HCT116 (cell line): ENCODE results near the gene CNTNAP2. TPM values are rescaled to one million over a fixed set of nuclear protein-coding genes. Genes with fewer than 3 reads are reported as not detected.

Experiments
- ATAC-seq: fragments of 200-7000 bp; cut with Tn5 transposase; 2 replicates; pipeline ENCODE4 v1.9.1; 2020; ENCODE audit warnings: mild to moderate bottlenecking, moderate library complexity
- BruUV-seq: library from RNA; stranded (reverse); fragments of 400-500 nt; replicated peaks from 2 replicates; lab custom pipeline; 2021; lab: Mats Ljungman, UMichigan
- CTCF ChIA-PET: fragments of 300-600 bp; sonication (Branson Sonifier 250); formaldehyde crosslinking; loops from one replicate; lab custom pipeline; 2021; ENCODE audit warnings: antibody characterized with exemption; lab: Charles Lee
- POLR2A ChIA-PET: fragments of 300-600, 350-600 bp; sonication (Branson Sonifier 250); formaldehyde crosslinking; loops from one replicate; lab custom pipeline; 2021; ENCODE audit warnings: antibody characterized with exemption; lab: Charles Lee
- RAD21 ChIA-PET, 2 experiments: fragments of 300-600 bp; sonication (Branson Sonifier 250); formaldehyde crosslinking; loops; one replicate each; lab custom pipeline; 2023; ENCODE audit warnings: low total read pairs in 2 of 2; ENCODE audit not compliant: uncharacterized antibody in 2 of 2, unreplicated experiment in 2 of 2, low non-redundant PET in 1 of 2; lab: Charles Lee
- DNase-seq: peaks from one replicate; pipeline ENCODE4 v3.0.0-alpha.2; 2010; ENCODE audit warnings: low read depth, low spot score
- H2AFZ ChIP-seq: fragments of 200-600 bp; shearing (Covaris generic), sonication (generic); 2 replicates; pipeline ENCODE4 v1.6.1; 2017; ENCODE audit warnings: low read depth, mixed run types, mixed read lengths, antibody characterized with exemption, low read length; ENCODE audit not compliant: poor library complexity, severe bottlenecking
- H3K27ac ChIP-seq: 2 replicates; pipeline ENCODE4 v1.5.1; 2012; ENCODE audit warnings: low read depth, low read length
- H3K27me3 ChIP-seq: fragments of 200-600 bp; sonication (generic); 2 replicates; pipeline ENCODE4 v1.6.1; 2016; ENCODE audit warnings: mixed run types, low read length, mixed read lengths; ENCODE audit not compliant: insufficient read depth
- H3K36me3 ChIP-seq, 2 experiments: fragments of 200-500 bp in 1 of 2; fragments of 200-600 bp in 1 of 2; sonication (Bioruptor generic) in 1 of 2; sonication (generic) in 1 of 2; 2 replicates each; pipeline versions ENCODE4 v1.5.1 to v1.6.1; 2014 to 2016; ENCODE audit warnings: low read length in 2 of 2, inconsistent platforms in 1 of 2, mixed read lengths in 1 of 2, mixed run types in 1 of 2; ENCODE audit not compliant: insufficient read depth in 2 of 2, control insufficient read depth in 1 of 2
- H3K4me1 ChIP-seq, 2 experiments: fragments of 200-600 bp in 1 of 2; sonication (generic) in 1 of 2; 2 replicates each; pipeline versions ENCODE4 v1.5.1 to v1.6.1; 2012 to 2017; ENCODE audit warnings: low read length in 2 of 2, inconsistent platforms in 1 of 2, mild to moderate bottlenecking in 1 of 2, mixed read lengths in 1 of 2, mixed run types in 1 of 2, moderate library complexity in 1 of 2; ENCODE audit not compliant: insufficient read depth in 2 of 2, control insufficient read depth in 1 of 2
- H3K4me2 ChIP-seq: fragments of 200-600 bp; sonication (generic); 2 replicates; pipeline ENCODE4 v1.6.1; 2017; ENCODE audit warnings: mixed run types, low read length, mixed read lengths
- H3K4me3 ChIP-seq, 2 experiments: fragments of 200-600 bp in 1 of 2; sonication (generic) in 1 of 2; replicated peaks in 1 of 2; 2 replicates each; pipeline ENCODE4 v1.5.1; 2011 to 2016; ENCODE audit warnings: low read length in 2 of 2, control low read depth in 1 of 2, low read depth in 1 of 2, mild to moderate bottlenecking in 1 of 2, mixed read lengths in 1 of 2, mixed run types in 1 of 2
- H3K79me2 ChIP-seq: fragments of 200-600 bp; sonication (generic); 2 replicates; pipeline ENCODE4 v1.6.1; 2017; ENCODE audit warnings: mild to moderate bottlenecking, mixed run types, low read length, moderate library complexity, mixed read lengths; ENCODE audit not compliant: insufficient read depth
- H3K9ac ChIP-seq: fragments of 200-600 bp; sonication (generic); 2 replicates; pipeline ENCODE4 v1.6.1; 2016; ENCODE audit warnings: low read length, mixed read lengths
- H3K9me2 ChIP-seq: fragments of 200-600 bp; sonication (generic), shearing (Covaris generic); 2 replicates; pipeline ENCODE4 v1.6.1; 2017; ENCODE audit warnings: mixed run types, mild to moderate bottlenecking, moderate library complexity; ENCODE audit not compliant: insufficient read depth
- H3K9me3 ChIP-seq, 2 experiments: fragments of 200-500 bp in 1 of 2; fragments of 200-600 bp in 1 of 2; sonication (Bioruptor generic) in 1 of 2; sonication (generic) in 1 of 2; 2 replicates each; pipeline ENCODE4 v1.6.1; 2014 to 2017; ENCODE audit warnings: low read length in 2 of 2, mixed read lengths in 2 of 2, inconsistent platforms in 1 of 2, low read depth in 1 of 2, mild to moderate bottlenecking in 1 of 2, mixed run types in 1 of 2, moderate library complexity in 1 of 2; ENCODE audit not compliant: control insufficient read depth in 1 of 2, insufficient read depth in 1 of 2
- H4K20me1 ChIP-seq: fragments of 200-600 bp; sonication (generic), shearing (Covaris generic); 2 replicates; pipeline ENCODE4 v1.6.1; 2017; ENCODE audit warnings: mixed run types, mild to moderate bottlenecking, moderate library complexity; ENCODE audit not compliant: insufficient read depth
- CBX3 ChIP-seq: IDR thresholded peaks from 2 replicates; pipeline ENCODE4 v1.6.1; 2012; ENCODE audit warnings: low read depth
- CEBPB ChIP-seq: IDR thresholded peaks from 2 replicates; pipeline ENCODE4 v1.6.1; 2012; ENCODE audit warnings: low read depth
- CTCF ChIP-seq, 3 experiments: fragments of 200-600 bp in 1 of 3; sonication (generic) in 1 of 3; IDR thresholded peaks in 2 of 3; conservative IDR thresholded peaks in 1 of 3; 2 replicates each; pipeline ENCODE4 v1.5.1; 2012 to 2017; ENCODE audit warnings: low read depth in 2 of 3, low read length in 2 of 3, antibody characterized with exemption in 1 of 3, borderline replicate concordance in 1 of 3, control low read depth in 1 of 3, mild to moderate bottlenecking in 1 of 3, mixed read lengths in 1 of 3, mixed run types in 1 of 3, moderate library complexity in 1 of 3; ENCODE audit not compliant: insufficient read depth in 1 of 3
- EGR1 ChIP-seq: IDR thresholded peaks from 2 replicates; pipeline ENCODE4 v1.6.1; 2012; ENCODE audit warnings: low read depth
- ELF1 ChIP-seq: IDR thresholded peaks from 2 replicates; pipeline ENCODE4 v1.6.1; 2012; ENCODE audit warnings: low read depth, borderline replicate concordance
- EZH2phosphoT487 ChIP-seq: fragments of 200-600 bp; IDR thresholded peaks from 2 replicates; pipeline ENCODE4 v1.6.1; 2018; ENCODE audit warnings: antibody characterized with exemption, borderline replicate concordance
- FOSL1 ChIP-seq: IDR thresholded peaks from 2 replicates; pipeline ENCODE4 v1.6.1; 2012; ENCODE audit warnings: low read depth
- JUND ChIP-seq: IDR thresholded peaks from 2 replicates; pipeline ENCODE4 v1.6.1; 2012
- MAX ChIP-seq: IDR thresholded peaks from 2 replicates; pipeline ENCODE4 v1.6.1; 2012
- RAD21 ChIP-seq: IDR thresholded peaks from 2 replicates; pipeline ENCODE4 v1.6.1; 2012; ENCODE audit warnings: low read depth, mild to moderate bottlenecking
- SP1 ChIP-seq: IDR thresholded peaks from 2 replicates; pipeline ENCODE4 v1.6.1; 2012; ENCODE audit warnings: low read depth
- SRF ChIP-seq: IDR thresholded peaks from 2 replicates; pipeline ENCODE4 v1.6.1; 2012; ENCODE audit warnings: low read depth
- TCF7L2 ChIP-seq: IDR thresholded peaks from 2 replicates; pipeline ENCODE4 v1.7.0; 2011; ENCODE audit warnings: borderline replicate concordance, inconsistent platforms; ENCODE audit not compliant: insufficient read depth, insufficient read length; ENCODE audit errors: extremely low read depth
- YY1 ChIP-seq: IDR thresholded peaks from 2 replicates; pipeline ENCODE4 v1.6.1; 2011; ENCODE audit warnings: low read length, low read depth, moderate library complexity, mild to moderate bottlenecking; ENCODE audit not compliant: insufficient replicate concordance; ENCODE audit errors: extremely low read depth
- ZNF274 ChIP-seq: fragments of 200-500 bp; sonication (Bioruptor generic); IDR thresholded peaks from 2 replicates; pipeline ENCODE4 v1.6.1; 2014; ENCODE audit warnings: mild to moderate bottlenecking, low read depth, low read length, inconsistent platforms
- intact Hi-C: fragments of 100-400 bp; cut with micrococcal nuclease; formaldehyde crosslinking; loops from 2 replicates; pipeline ENCODE4 v1.10.0; 2022
- total RNA-seq: library from RNA; stranded (reverse); gene quantifications from one replicate; pipeline ENCODE4 v1.2.1, GENCODE V29; 2021; ENCODE audit not compliant: unreplicated experiment

The CNTNAP2 gene
- total RNA-seq, 1 experiment from 2014 or later: 0.37 TPM

- no peaks in the 10 kb centered on the region for H3K79me2 ChIP-seq
- H3K9me3 ChIP-seq: peaks cover 9% of the 10 kb centered on the region in 2 experiments; a peak in 2 of 4 replicates
- H2AFZ ChIP-seq: no peak overlapping the region
- no peak overlapping the region for H3K9ac ChIP-seq
- ATAC-seq (no peak), DNase-seq (no peak)
- RAD21 ChIA-PET: no interaction called here
- no peak overlapping the region for H3K4me3 ChIP-seq
- no peaks in the 10 kb centered on the region for H3K9me2 ChIP-seq
- no TSS peak for BruUV-seq
- no peak for TF ChIP-seq JUND
- TF ChIP-seq EGR1: no peak
- TF ChIP-seq YY1: no peak
- TF ChIP-seq ZNF274: no peak
- TF ChIP-seq FOSL1: no peak
- TF ChIP-seq MAX: no peak
- no peak for TF ChIP-seq SP1
- TF ChIP-seq TCF7L2: no peak
- no peak for TF ChIP-seq CBX3
- no peak for TF ChIP-seq RAD21
- TF ChIP-seq CTCF (IDR thresholded peaks at IDR 0.05 in 2 of 3, conservative IDR thresholded peaks at IDR 0.05 in 1 of 3; ENCODE audit: borderline replicate concordance in 1 of 3, insufficient read depth in 1 of 3, low read depth in 2 of 3, low read length in 2 of 3): no peak
- no peak for TF ChIP-seq ELF1
- no peak for TF ChIP-seq EZH2phosphoT487
- TF ChIP-seq CEBPB: no peak
- TF ChIP-seq SRF: no peak
- TF ChIP-seq, all 23 proteins: peak for 0
- Histone ChIP-seq H3K36me3 (no peaks in the 10 kb centered on the region), H4K20me1 (no peaks in the 10 kb centered on the region), H3K27ac (no peak overlapping the region), H3K4me1 (no peaks in the 10 kb centered on the region), H3K4me2 (no peak overlapping the region), H3K27me3 (no peaks in the 10 kb centered on the region)
- intact Hi-C loops: no loop called here
- POLR2A ChIA-PET: no interaction called here
- CTCF ChIA-PET: no interaction called here
These were observed 545.3 kb downstream of the CNTNAP2 start for GRCh38 chr7:146661929-146662328.
